ENCODE results near the gene EFCAB14.
"Not testable (repeated sequence)": the region's sequence is repeated elsewhere in the genome, so short reads cannot be mapped to it uniquely, and the experiment has no call there.

The EFCAB14 gene

GRCh38 chr1:46682064-46682463 lies 36.9 kb downstream of the EFCAB14 start:
- DNase-seq = no peak

- no peak for DNase-seq
Observed at GRCh38 chr1:46681333-46682034, 37.4 kb downstream of the EFCAB14 start.

GRCh38 chr1:46679789-46680573 lies 38.9 kb downstream of the EFCAB14 start:
- no peak for DNase-seq

GRCh38 chr1:46677339-46677738 lies 41.6 kb downstream of the EFCAB14 start:
- DNase-seq = no peak

- no peak for DNase-seq
Observed at GRCh38 chr1:46676531-46676930, 42.4 kb downstream of the EFCAB14 start.

GRCh38 chr1:46675549-46676314 lies 43.2 kb downstream of the EFCAB14 start:
- no peak for DNase-seq

GRCh38 chr1:46673749-46674182 lies 45.1 kb downstream of the EFCAB14 start:
- no peak for DNase-seq

GRCh38 chr1:46672696-46673095 lies 46.2 kb downstream of the EFCAB14 start:
- DNase-seq = no peak

- DNase-seq = no peak
Observed at GRCh38 chr1:46671554-46671953, 47.4 kb downstream of the EFCAB14 start, which contains the start of gene TEX38. Gene TEX38, plus strand, starts transcription at chr1:46671854. Its CDS starts 81 bp downstream, at chr1:46671935.

- DNase-seq = no peak
Observed at GRCh38 chr1:46670134-46670533, 48.8 kb downstream of the EFCAB14 start.

- peak; percentile 55 to 73 for DNase-seq
Observed at GRCh38 chr1:46667782-46668760, 50.8 kb downstream of the EFCAB14 start, which contains the start of gene ATPAF1. Gene ATPAF1, minus strand, starts transcription at chr1:46668364. Its CDS starts 42 bp downstream, at chr1:46668322.

- DNase-seq = no peak
Observed at GRCh38 chr1:46665983-46666382, 52.9 kb downstream of the EFCAB14 start.

- not testable (repeated sequence) for DNase-seq
Observed at GRCh38 chr1:46662919-46663318, 56.0 kb downstream of the EFCAB14 start.

- not testable (repeated sequence) for DNase-seq
Observed at GRCh38 chr1:46660116-46660515, 58.8 kb downstream of the EFCAB14 start.

- DNase-seq = no peak
Observed at GRCh38 chr1:46659307-46659870, 59.5 kb downstream of the EFCAB14 start.

GRCh38 chr1:46657775-46658174 lies 61.1 kb downstream of the EFCAB14 start:
- DNase-seq = no peak

GRCh38 chr1:46656643-46657042 lies 62.3 kb downstream of the EFCAB14 start:
- no peak for DNase-seq

- no peak for DNase-seq
Observed at GRCh38 chr1:46655848-46656247, 63.1 kb downstream of the EFCAB14 start.

GRCh38 chr1:46654698-46655097 lies 64.2 kb downstream of the EFCAB14 start:
- DNase-seq = not testable (repeated sequence)

- DNase-seq = no peak
Observed at GRCh38 chr1:46654012-46654411, 64.9 kb downstream of the EFCAB14 start.

- no peak for DNase-seq
Observed at GRCh38 chr1:46653405-46653958, 65.4 kb downstream of the EFCAB14 start.

Measured in SHP77 (cell line).